Neuronal stem cell (in vitro differentiated cells): ENCODE data around the gene TBC1D3. TPM values are rescaled to one million over a fixed set of nuclear protein-coding genes. Genes with fewer than 3 reads are reported as not detected.
"Not testable (repeated sequence)": the region's sequence is repeated elsewhere in the genome, so short reads cannot be mapped to it uniquely, and the experiment has no call there.

Experiments used
- DNase-seq: peaks from one replicate; pipeline ENCODE4 v3.0.0-alpha.2; 2013; ENCODE audit warnings: low spot score
- H2AFZ ChIP-seq: one replicate; pipeline ENCODE4 v1.6.1; 2013; ENCODE audit warnings: mild to moderate bottlenecking, low read length, inconsistent platforms
- H2AK5ac ChIP-seq: 2 replicates; pipeline ENCODE4 v1.6.1; 2013; ENCODE audit warnings: low read depth, mild to moderate bottlenecking, inconsistent platforms, low read length, moderate library complexity, mixed read lengths
- H2BK120ac ChIP-seq: 2 replicates; pipeline ENCODE4 v1.6.1; 2013; ENCODE audit warnings: low read depth, mild to moderate bottlenecking, inconsistent platforms, low read length, moderate library complexity, mixed read lengths
- H2BK12ac ChIP-seq: one replicate; pipeline ENCODE4 v1.6.1; 2013; ENCODE audit warnings: low read length, inconsistent platforms
- H2BK15ac ChIP-seq: 2 replicates; pipeline ENCODE4 v1.6.1; 2013; ENCODE audit warnings: mild to moderate bottlenecking, low read length, inconsistent platforms, mixed read lengths
- H2BK5ac ChIP-seq: one replicate; pipeline ENCODE4 v1.6.1; 2013; ENCODE audit warnings: inconsistent platforms, mild to moderate bottlenecking, low read length, moderate library complexity
- H3K14ac ChIP-seq: one replicate; pipeline ENCODE4 v1.6.1; 2013; ENCODE audit warnings: low read length, inconsistent platforms
- H3K18ac ChIP-seq: 2 replicates; pipeline ENCODE4 v1.6.1; 2013; ENCODE audit warnings: low read length, inconsistent platforms
- H3K23ac ChIP-seq: 2 replicates; pipeline ENCODE4 v1.6.1; 2013; ENCODE audit warnings: low read depth, mild to moderate bottlenecking, mixed read lengths, low read length, inconsistent platforms; ENCODE audit not compliant: poor library complexity
- H3K27ac ChIP-seq: replicated peaks from 3 replicates; pipeline ENCODE4 v1.5.1; 2013; ENCODE audit warnings: low read length, inconsistent platforms
- H3K27me3 ChIP-seq, 3 experiments: 2 replicates each; pipeline ENCODE4 v1.6.1; 2013; ENCODE audit warnings: low read length in 3 of 3, mild to moderate bottlenecking in 2 of 3, inconsistent platforms in 1 of 3, low read depth in 1 of 3, mixed read lengths in 1 of 3, moderate library complexity in 1 of 3; ENCODE audit not compliant: control insufficient read depth in 3 of 3, insufficient read depth in 3 of 3
- H3K36me3 ChIP-seq, 2 donors: replicated peaks in 1 of 2; 2 replicates each; pipeline ENCODE4 v1.6.1; 2013; ENCODE audit warnings: low read length in 2 of 2; ENCODE audit not compliant: control insufficient read depth in 2 of 2, insufficient read depth in 2 of 2
- H3K4ac ChIP-seq: 2 replicates; pipeline ENCODE4 v1.6.1; 2013; ENCODE audit warnings: inconsistent platforms, mild to moderate bottlenecking, low read length, moderate library complexity
- H3K4me1 ChIP-seq, 2 donors: 1 replicate in 1 of 2; 2 replicates in 1 of 2; pipeline ENCODE4 v1.6.1; 2013; ENCODE audit warnings: low read length in 2 of 2, low read depth in 1 of 2; ENCODE audit not compliant: control insufficient read depth in 2 of 2, insufficient read depth in 1 of 2
- H3K4me2 ChIP-seq: one replicate; pipeline ENCODE4 v1.6.1; 2013; ENCODE audit warnings: mild to moderate bottlenecking, low read length, inconsistent platforms; ENCODE audit not compliant: insufficient read depth, poor library complexity, severe bottlenecking
- H3K4me3 ChIP-seq, 2 donors: 2 replicates each; pipeline ENCODE4 v1.5.1; 2013; ENCODE audit warnings: low read length in 2 of 2, mild to moderate bottlenecking in 2 of 2, inconsistent platforms in 1 of 2, moderate library complexity in 1 of 2
- H3K79me1 ChIP-seq: one replicate; pipeline ENCODE4 v1.6.1; 2013; ENCODE audit warnings: low read depth, mild to moderate bottlenecking, inconsistent platforms, low read length, moderate library complexity
- H3K9ac ChIP-seq: one replicate; pipeline ENCODE4 v1.6.1; 2013; ENCODE audit warnings: mild to moderate bottlenecking, low read depth, low read length, inconsistent platforms; ENCODE audit not compliant: poor library complexity
- H3K9me3 ChIP-seq, 2 donors: replicated peaks in 1 of 2; 2 replicates each; pipeline versions ENCODE3 to v1.6.1; 2013; ENCODE audit warnings: low read length in 2 of 2, mild to moderate bottlenecking in 2 of 2, inconsistent platforms in 1 of 2, low read depth in 1 of 2, mixed read lengths in 1 of 2, moderate library complexity in 1 of 2; ENCODE audit not compliant: control insufficient read depth in 2 of 2, insufficient read depth in 1 of 2
- H4K8ac ChIP-seq: one replicate; pipeline ENCODE4 v1.6.1; 2013; ENCODE audit warnings: low read depth, mild to moderate bottlenecking, inconsistent platforms, low read length, moderate library complexity
- H4K91ac ChIP-seq: one replicate; pipeline ENCODE4 v1.6.1; 2013; ENCODE audit warnings: low read length, low read depth, mild to moderate bottlenecking, inconsistent platforms; ENCODE audit not compliant: poor library complexity
- WGBS, 2 donors: extraction: QIAGEN DNeasy Blood & Tissue Kit; methylation state at CpG; one replicate each; pipeline ENCODE4 v1.1.7; 2013; ENCODE audit warnings: missing lambda C conversion rate in 2 of 2, mixed read lengths in 1 of 2; ENCODE audit not compliant: insufficient read length in 2 of 2, insufficient replicate concordance in 1 of 2; ENCODE audit errors: extremely low coverage in 2 of 2; 5-methylcytosine and 5-hydroxymethylcytosine counted together
- small RNA-seq: library from polyadenylated mRNA; stranded (forward); fragments of <200 nt; extraction: miRNeasy Mini kit (QIAGEN cat#:217004); gene quantifications from one replicate; pipeline ENCODE3, GENCODE V24; 2013; ENCODE audit not compliant: insufficient read depth

Gene TBC1D3

DNA sequence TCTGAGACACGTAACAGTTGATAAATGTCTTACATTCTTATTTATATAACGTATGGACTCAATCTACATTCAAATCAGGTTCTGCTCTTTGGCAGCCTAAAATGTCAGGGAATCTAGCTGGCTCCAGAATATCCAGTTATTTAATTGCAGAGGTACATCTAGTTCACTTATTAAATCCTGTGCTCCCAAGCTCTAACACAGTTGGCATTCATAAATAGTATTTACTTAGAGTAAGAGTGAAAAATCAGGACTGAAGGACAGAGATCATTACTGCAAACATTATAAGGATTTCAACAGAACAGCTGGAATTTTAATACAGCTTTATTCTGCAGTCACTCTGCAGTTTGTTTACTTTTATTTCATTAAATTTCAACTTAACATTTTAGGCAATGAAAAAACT is 7.9 kb upstream of the TBC1D3 start:
- H2BK5ac ChIP-seq, H3K9ac ChIP-seq, H2BK12ac ChIP-seq, H3K4me3 ChIP-seq, H3K23ac ChIP-seq, DNase-seq, H3K4ac ChIP-seq, H2AK5ac ChIP-seq, H3K36me3 ChIP-seq, H3K27me3 ChIP-seq, H3K4me1 ChIP-seq, H3K27ac ChIP-seq, H2BK120ac ChIP-seq, H3K9me3 ChIP-seq, H3K18ac ChIP-seq, H2BK15ac ChIP-seq, H4K8ac ChIP-seq, H2AFZ ChIP-seq, H4K91ac ChIP-seq, H3K14ac ChIP-seq, H3K79me1 ChIP-seq, H3K4me2 ChIP-seq: not testable (repeated sequence)
- WGBS, 2 donors: no CpG with 5 or more reads among the region's 2 CpGs

DNA sequence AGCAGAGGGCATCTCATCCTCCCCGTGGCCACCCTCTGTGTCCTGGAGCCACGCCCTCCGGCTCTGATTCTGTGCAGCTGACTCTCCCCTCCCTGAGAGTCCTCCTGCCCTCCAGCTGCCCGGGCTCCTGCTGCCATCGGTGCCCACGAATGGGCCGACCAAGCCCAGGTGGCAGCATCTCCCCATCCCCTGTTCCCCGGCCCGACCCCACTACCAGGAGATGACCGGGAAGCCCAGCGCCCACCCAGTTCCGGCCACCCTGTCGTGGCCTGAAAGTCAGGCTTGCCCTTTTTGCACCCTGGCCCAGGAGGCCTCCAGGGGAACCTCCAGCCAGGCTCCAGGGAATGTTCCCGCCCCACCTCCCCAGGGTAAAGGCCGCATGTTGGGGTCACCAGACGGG is 57.5 kb downstream of the TBC1D3 start:
- not testable (repeated sequence) for H3K79me1 ChIP-seq, DNase-seq, H3K4me2 ChIP-seq, H2BK120ac ChIP-seq, H3K14ac ChIP-seq, H3K4me1 ChIP-seq, H4K8ac ChIP-seq, H3K27me3 ChIP-seq, H3K36me3 ChIP-seq, H2BK15ac ChIP-seq, H3K27ac ChIP-seq, H3K18ac ChIP-seq, H3K9me3 ChIP-seq, H2AK5ac ChIP-seq, H2BK5ac ChIP-seq, H3K4me3 ChIP-seq, H3K4ac ChIP-seq, H2BK12ac ChIP-seq, H3K9ac ChIP-seq, H2AFZ ChIP-seq, H3K23ac ChIP-seq, H4K91ac ChIP-seq
- no CpG with 5 or more reads among the region's 16 CpGs for whole genome bisulfite sequencing, 2 donors

Small RNAs within 50 kb of the gene (small RNA-seq; reads per million reads assigned to genes)
- gene RF00019: not detected
- gene RNA5SP526: not detected
